RWPE1 (cell line): ENCODE data around the gene MARS1.

ENCODE experiments used
- CTCF ChIA-PET: fragments of 350-600 bp; sonication (Branson Sonifier 250); formaldehyde crosslinking; extraction: SDS; loops from one replicate; lab custom pipeline; 2021; lab: Yijun Ruan, JAX
- POLR2A ChIA-PET: fragments of 400-600 bp; formaldehyde crosslinking; extraction: SDS; loops from one replicate; lab custom pipeline; 2020; ENCODE audit warnings: antibody characterized with exemption; ENCODE audit not compliant: low non-redundant PET; lab: Yijun Ruan, JAX
- DNase-seq: peaks from one replicate; pipeline ENCODE4 v3.0.0; 2012; ENCODE audit warnings: low spot score
- H3K27ac ChIP-seq: fragments of 450-650 bp; 2 replicates; pipeline ENCODE4 v1.5.1; 2017
- TF ChIP-seq, protein P1 (sequence below): fragments of 450-650 bp; conservative IDR thresholded peaks from 2 replicates; pipeline ENCODE4 v1.5.1; 2017; ENCODE audit warnings: low read depth, mild to moderate bottlenecking

The MARS1 gene

DNA sequence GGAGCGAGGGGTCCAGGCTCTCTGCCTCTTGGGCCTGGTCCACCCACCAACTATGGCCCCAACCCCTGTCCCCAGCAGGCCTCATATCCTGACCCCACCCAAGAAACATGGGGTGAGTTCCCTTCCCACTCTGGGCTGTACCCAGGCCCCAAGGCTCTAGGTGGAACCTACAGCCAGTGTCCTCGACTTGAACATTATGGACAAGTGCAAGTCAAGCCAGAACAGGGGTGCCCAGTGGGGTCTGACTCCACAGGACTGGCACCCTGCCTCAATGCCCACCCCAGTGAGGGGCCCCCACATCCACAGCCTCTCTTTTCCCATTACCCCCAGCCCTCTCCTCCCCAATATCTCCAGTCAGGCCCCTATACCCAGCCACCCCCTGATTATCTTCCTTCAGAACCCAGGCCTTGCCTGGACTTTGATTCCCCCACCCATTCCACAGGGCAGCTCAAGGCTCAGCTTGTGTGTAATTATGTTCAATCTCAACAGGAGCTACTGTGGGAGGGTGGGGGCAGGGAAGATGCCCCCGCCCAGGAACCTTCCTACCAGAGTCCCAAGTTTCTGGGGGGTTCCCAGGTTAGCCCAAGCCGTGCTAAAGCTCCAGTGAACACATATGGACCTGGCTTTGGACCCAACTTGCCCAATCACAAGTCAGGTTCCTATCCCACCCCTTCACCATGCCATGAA is 16.8 kb upstream of the MARS1 start:
- no peak overlapping the region for H3K27ac ChIP-seq
- CTCF ChIA-PET, result interaction anchor here (0.6 to 1.3 kb wide), 3 partner anchors 12 to 435 kb away, joined by 4 to 7 read pairs (median 4); partner anchors contain the start of gene GLI1
- no peak for DNase-seq
- TF ChIP-seq, protein P1, sequence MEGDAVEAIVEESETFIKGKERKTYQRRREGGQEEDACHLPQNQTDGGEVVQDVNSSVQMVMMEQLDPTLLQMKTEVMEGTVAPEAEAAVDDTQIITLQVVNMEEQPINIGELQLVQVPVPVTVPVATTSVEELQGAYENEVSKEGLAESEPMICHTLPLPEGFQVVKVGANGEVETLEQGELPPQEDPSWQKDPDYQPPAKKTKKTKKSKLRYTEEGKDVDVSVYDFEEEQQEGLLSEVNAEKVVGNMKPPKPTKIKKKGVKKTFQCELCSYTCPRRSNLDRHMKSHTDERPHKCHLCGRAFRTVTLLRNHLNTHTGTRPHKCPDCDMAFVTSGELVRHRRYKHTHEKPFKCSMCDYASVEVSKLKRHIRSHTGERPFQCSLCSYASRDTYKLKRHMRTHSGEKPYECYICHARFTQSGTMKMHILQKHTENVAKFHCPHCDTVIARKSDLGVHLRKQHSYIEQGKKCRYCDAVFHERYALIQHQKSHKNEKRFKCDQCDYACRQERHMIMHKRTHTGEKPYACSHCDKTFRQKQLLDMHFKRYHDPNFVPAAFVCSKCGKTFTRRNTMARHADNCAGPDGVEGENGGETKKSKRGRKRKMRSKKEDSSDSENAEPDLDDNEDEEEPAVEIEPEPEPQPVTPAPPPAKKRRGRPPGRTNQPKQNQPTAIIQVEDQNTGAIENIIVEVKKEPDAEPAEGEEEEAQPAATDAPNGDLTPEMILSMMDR, result no peak
- POLR2A ChIA-PET, result no interaction called here

DNA sequence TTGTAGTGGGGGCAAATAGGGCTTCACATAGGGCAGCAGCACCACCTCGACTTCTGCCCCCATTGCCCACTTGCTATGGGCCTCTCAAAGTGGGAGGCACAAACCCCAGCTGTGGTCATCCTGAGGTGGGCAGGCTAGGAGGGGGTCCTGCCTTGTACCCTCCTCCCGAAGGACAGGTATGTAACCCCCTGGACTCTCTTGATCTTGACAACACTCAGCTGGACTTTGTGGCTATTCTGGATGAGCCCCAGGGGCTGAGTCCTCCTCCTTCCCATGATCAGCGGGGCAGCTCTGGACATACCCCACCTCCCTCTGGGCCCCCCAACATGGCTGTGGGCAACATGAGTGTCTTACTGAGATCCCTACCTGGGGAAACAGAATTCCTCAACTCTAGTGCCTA is 16.2 kb upstream of the MARS1 start:
- H3K27ac ChIP-seq, result no peak overlapping the region
- POLR2A ChIA-PET, result no interaction called here
- DNase-seq, result no peak
- TF ChIP-seq, protein P1, result no peak
- CTCF ChIA-PET, result interaction anchor here (0.6 to 1.3 kb wide), 3 partner anchors 13 to 436 kb away, joined by 4 to 7 read pairs (median 4); partner anchors contain the start of gene GLI1

DNA sequence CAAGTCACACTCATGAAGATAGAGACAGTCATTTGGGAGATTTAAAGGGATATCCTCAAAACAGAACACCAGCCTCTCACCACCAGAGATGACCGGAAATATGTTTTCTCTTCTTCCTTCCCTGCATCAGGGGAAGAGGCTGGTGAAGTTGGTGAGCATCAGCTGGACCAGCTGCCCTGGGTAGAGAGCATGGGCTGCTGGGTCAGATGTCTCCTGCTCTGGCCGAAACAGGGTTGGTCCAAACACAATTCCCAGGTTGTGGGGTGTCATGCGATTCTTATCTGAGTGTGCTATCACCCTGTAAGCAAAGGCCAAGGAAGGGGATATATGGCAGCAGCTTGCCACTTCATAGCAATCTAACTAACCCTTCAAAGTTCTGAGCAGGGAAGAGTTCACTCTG is 15.5 kb upstream of the MARS1 start:
- POLR2A ChIA-PET, result no interaction called here
- DNase-seq, result no peak
- CTCF ChIA-PET, result interaction anchor here (1.2 to 1.3 kb wide), 2 partner anchors 14 to 20 kb away, joined by 4 read pairs; partner anchors contain the start of gene GLI1
- TF ChIP-seq, protein P1, result no peak
- H3K27ac ChIP-seq, result no peak overlapping the region

DNA sequence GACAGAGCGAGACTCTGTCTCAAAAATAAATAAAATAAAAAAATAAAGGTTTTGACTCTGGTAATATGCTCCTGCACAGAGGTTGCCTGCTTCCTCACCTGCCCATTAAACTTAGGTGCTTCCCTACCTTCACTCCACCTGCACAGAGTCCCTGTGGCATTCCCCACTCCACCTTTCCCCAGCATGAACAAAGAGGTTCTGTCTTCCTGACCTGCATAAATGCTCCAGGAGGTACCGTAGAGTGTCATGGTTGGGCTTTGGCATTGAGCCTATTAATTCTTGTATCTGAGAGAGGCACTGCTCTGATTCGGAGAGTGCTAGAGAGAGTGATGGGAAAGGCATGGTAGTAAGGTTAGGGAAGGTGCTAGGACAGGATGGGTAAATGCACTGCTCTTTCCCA is 14.5 kb upstream of the MARS1 start:
- no peak for DNase-seq
- CTCF ChIA-PET, result interaction anchor here (2.0 kb wide), 1 partner anchor 11 kb away, joined by 12 read pairs; no protein-coding TSS in a partner anchor
- H3K27ac ChIP-seq, result no peak overlapping the region
- TF ChIP-seq, protein P1, result no peak
- POLR2A ChIA-PET, result no interaction called here

DNA sequence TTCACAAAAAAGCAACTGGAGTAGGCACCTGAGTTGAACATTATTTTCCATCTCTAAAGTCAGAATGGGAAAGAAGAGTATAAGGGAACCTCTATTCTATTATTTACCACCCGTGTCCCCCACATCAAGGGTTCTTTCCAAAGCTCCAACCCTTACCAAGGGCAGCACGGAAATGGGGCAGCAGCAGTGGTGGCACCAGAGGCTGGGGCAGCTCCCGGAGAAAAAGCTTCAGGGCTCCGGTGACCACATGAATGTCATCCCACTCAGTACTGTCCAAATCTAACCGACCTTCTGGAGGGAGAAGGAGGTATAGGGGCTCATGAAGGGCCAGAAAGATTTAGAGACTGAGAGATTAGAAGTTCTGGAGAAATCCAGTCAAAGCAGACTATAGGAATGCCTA is 14.0 kb upstream of the MARS1 start:
- ChIA-PET POLR2A (no interaction called here), CTCF (interaction anchor here (0.7 to 2.0 kb wide), 3 partner anchors 11 to 252 kb away, joined by 3 to 12 read pairs (median 4); no protein-coding TSS in a partner anchor)
- TF ChIP-seq, protein P1, result no peak
- no peak overlapping the region for H3K27ac ChIP-seq
- DNase-seq, result no peak

DNA sequence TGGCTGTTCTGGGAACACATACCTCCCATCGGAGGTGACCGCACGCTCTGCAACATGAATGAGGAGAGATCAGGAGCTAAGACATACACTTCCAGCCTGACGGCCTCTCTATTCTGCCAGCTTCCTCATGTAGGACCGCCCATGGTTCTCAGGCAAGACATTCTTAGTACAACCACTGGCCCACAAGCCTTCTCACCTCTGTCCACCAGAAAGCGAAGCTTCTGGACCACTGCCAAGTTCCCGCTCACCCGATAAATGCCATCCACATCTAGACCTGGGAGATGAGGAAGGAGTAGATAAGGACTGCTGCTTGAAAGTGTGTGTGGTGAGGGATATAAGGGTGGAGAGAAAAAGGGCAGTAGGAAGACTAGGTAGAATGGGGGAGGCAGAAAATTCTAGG is 13.4 kb upstream of the MARS1 start:
- no peak for DNase-seq
- CTCF ChIA-PET, result interaction anchor here (0.7 to 2.0 kb wide), 3 partner anchors 12 to 252 kb away, joined by 3 to 12 read pairs (median 4); no protein-coding TSS in a partner anchor
- no peak overlapping the region for H3K27ac ChIP-seq
- POLR2A ChIA-PET, result no interaction called here
- TF ChIP-seq, protein P1, result no peak
